Right renal pelvis (tissue), 4 donors: Measurements from ENCODE around the gene PHETA1. TPM values are rescaled to one million over a fixed set of nuclear protein-coding genes. Genes with fewer than 3 reads are reported as not detected.
"Not testable (repeated sequence)": the region's sequence is repeated elsewhere in the genome, so short reads cannot be mapped to it uniquely, and the experiment has no call there.

ENCODE experiments used
- DNase-seq, 4 donors: peaks; one replicate each; pipeline ENCODE4 v3.0.0-alpha.2; 2013; ENCODE audit warnings: low read depth in 4 of 4, low spot score in 3 of 4, missing footprints in 1 of 4
- polyA plus RNA-seq, 4 donors: library from polyadenylated mRNA; unstranded; fragments of 120-200 nt; gene quantifications; one replicate each; pipeline ENCODE4 v1.2.1, GENCODE V29; 2013; ENCODE audit not compliant: insufficient read length in 4 of 4

PHETA1 gene
- polyA plus RNA-seq, 4 donors, result 12.8 to 16.1 (median 14.4) TPM

DNA sequence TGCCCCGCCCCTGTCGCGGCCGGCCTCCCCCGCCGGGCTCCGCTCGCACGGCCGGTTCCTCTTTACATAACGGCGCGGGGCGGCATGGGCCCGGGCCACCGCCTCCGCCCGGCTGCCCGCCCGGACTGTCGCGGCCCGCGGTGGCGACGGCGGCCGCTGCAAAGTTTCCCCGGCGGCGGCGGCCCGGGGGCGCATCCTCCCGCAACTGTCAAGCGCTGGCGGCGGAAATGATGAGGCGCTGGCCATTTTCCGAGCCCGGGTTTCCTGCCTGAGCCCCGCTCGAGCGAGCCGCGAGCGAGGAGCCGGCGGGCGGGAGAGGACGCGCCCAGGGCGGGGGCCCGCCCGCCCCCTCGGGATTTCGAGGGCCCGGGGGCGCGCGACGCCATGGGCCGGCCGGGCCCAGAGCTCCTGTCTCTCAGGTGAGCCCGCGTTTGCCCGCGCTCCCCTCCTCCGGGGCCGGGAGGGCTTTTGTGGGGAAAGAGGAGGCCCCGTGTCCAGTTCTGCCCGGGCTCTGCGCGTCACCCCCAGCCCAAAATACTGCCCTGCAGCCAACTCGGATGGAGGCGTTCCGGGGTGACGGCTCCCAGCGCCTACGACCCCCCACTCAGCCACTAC is 37.1 kb upstream of the PHETA1 start, which contains the start of gene SH2B3:
Gene SH2B3 (plus strand): TSS at position 65 of the 615 bp plus-strand sequence. CDS start 12,223 bp downstream, outside the sequence.
- DNase-seq, result no peak

- peak; percentile 69 to 83 (median 76) for DNase-seq
These were observed 36.4 kb upstream of the PHETA1 start for GRCh38 chr12:111405149-111405858.

DNA sequence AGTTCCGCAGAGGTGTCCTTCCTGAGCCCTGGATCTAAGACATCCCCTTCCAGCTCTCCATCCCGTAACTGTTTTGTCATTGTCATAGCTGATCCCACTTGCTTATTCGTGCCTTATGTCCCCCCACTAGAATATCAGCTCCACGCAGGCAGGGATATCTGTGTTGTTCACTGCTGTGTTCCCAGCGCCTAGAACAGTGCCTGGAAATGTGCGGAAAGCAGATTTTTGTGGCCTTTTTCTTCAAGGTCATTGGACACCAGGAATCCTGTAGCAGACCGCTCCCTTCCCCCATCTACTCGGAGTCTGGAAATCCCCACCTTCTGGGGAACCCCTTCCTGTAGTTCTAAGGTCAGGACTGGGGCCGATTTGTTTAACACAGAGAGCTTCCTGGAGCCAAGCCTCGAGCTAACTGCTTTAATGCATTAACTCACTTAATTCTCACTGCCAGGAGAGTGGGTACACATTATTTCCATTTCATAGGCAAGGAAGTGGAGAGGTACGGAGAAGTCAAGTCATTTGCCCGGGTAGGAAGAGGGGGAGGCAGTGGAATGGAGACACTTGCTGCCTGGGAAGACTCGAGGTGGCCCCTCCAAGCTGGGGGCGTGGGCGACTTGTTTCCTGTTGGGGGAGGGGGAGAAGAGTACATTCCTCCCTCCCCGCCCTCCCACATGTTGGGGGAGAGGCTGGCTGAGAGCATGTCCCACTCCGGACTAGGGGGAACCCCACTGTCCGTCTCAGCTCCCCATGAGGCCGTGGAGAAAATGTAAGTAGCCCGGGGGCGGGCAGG is 35.7 kb upstream of the PHETA1 start:
- no peak for DNase-seq

GRCh38 chr12:111402490-111402824 is 33.6 kb upstream of the PHETA1 start:
- not testable (repeated sequence) for DNase-seq

- no peak for DNase-seq
These were observed 32.3 kb upstream of the PHETA1 start for GRCh38 chr12:111401167-111401605.

DNA sequence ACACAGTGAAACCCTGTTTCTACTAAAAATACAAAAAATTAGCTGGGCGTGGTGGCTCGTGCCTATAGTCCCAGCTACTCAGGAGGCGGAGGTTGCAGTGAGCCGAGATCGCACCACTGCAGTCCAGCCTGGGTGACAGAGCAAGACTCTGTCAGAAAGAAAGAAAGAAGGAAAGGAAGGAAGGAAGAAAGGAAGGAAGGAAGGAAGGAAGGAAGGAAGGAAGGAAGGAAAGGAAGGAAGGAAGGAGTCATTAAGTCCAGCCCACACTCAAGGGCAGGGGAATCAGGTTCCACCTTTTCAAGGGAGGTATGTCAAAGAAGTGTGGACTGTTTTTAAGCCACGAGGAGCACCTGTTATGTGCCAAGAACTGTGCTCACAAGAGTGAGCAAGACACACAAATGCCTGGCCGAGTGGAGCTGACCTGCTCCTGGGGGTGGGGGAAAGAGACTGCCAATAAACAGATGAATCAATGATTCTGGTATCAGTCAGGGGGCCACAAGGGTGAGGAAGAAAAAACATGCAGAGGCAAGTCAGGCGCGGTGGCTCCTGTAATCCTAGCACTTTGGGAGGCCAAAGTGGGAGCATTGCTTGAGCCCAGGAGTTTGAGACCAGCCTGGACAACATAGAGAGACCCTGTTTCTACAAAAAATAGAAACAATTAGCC is 31.0 kb upstream of the PHETA1 start:
- DNase-seq, result not testable (repeated sequence)

DNA sequence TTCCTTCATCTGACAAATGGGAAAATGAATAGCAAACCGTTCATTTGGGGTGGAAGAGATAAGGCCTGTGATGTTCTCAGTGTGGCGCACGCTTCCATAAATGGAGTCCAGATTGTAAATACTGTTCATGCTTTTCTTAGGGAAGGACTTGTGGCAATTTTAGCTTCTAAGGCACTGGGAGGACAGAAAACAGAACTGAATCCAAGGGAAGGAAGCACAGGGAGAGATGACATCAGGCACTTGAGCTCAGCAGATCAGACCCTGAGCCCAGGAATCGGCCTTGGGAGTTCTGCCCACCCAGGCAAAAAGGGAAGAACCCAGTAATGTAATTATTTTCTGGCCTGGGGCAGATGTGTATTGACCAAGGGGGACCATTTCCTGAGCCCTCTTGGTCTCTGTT is 29.6 kb upstream of the PHETA1 start:
- DNase-seq, result no peak

DNA sequence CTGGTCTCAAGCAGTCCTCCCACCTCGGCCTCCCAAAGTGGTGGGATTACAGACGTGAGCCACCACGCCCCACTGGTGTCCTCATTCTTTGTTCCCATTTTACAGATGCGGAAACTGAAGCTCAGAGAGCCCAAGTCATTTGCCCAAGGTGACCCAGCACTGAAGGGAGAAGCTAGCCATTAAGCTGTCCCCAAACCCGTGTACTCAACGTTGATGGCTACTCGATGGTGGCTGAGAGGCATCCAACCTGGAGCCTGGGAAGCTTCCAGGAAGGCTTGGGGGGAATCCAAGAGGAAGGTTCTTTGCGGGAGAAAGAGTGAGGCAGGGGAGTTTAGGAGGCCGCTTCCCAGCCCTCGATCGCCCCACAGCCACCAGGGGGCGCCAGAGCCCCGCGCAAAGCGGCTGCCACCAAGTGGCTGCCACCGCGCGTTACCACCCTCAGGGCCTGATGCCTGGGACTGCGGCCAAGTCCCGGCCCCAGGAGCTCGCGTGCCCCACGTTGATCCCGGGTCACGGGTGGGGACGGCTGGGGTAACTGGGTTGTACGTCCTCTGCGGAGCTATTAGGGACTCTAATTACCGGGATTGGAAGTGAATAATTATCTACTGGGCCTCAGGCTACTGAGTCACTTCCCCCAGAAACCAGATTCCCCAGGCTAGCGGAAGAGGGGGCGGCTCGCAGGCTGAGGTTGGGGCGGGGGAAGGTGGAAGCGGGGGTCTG is 28.0 kb upstream of the PHETA1 start:
- DNase-seq, result peak; percentile 59 to 72 (median 61)

GRCh38 chr12:111396271-111396670 is 27.4 kb upstream of the PHETA1 start:
- not testable (repeated sequence) for DNase-seq

- DNase-seq, result no peak
These were observed 26.7 kb upstream of the PHETA1 start for GRCh38 chr12:111395336-111396187.

GRCh38 chr12:111394480-111394879 is 25.6 kb upstream of the PHETA1 start:
- DNase-seq, result no peak

DNA sequence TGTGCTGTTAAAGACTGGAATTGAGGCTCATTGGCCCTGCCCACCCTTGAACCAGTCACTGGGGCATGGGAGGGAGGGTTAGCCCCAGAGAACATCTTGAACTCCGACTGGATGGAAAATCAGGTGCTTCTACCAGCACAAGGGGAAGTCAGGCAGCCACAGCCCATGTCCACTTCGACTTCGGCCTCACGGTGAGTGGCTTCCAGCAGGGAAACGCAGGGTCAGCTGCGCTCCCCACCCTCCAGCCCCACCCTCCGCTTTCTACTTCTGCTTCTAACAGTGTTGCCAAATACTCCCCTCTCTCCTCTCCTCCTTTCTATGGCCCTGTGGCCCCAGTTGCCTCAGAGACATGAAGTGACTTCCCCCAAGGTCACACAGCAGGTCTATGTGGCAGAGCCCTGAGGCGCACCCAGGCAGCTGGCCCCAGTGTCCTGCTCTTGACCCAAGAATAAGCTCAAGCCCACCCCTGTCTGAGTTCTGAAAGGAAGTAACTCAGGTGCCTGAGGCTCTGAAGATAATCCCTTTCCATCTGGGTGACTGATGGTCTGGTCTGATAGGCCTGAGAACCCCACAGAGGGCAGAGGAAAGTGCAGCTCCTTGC is 24.9 kb upstream of the PHETA1 start:
- no peak for DNase-seq

GRCh38 chr12:111390910-111391309 is 22.0 kb upstream of the PHETA1 start:
- DNase-seq, result no peak

DNA sequence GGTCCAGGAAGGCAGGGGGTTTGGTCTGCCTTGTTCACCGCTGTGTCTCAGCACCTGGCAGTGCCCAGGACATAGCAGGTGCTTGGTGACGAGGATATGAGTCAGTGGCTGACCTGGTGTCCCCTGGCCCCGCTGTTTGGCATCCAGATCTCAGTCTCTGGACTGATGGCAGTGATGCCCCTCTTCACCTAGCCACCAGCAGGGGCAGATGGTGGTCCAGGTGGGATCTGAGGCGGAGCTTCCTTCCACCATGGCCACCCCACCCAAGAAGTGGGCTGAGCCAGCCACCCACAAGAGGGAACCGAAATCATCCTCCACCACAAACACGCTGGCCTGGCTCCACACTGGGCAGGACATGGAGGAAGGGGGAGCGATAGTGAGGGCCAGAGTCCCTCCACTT is 20.7 kb upstream of the PHETA1 start:
- DNase-seq, result no peak

DNA sequence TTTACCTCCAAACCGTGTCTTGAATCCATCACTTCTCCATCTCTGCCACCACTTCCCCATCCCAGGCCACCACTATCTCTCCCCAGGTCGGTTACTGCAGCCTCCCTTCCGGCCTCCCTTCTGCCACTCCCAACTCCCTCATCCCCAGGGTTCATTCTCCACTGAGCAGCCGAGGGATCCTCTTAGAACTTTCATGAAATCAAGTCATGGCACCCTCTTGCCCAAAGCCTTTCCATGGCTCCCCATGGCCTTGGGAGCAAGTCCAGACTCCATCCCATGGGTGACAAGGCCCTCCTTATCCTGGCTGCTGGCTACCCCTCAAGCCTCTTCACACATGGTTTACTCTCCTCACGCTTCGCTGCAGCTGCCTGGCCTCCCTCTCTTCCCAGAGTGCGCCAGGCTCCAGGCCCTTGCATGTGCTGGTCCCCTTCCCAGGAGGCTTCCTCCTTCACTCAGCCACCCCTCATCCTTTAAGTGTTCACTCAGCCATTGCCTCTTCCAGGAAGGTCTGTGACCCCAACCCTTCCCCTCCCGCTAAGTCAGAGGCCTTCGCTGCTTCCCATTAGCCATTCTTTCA is 18.9 kb upstream of the PHETA1 start:
- DNase-seq, result no peak

- no peak for DNase-seq
These were observed 18.0 kb upstream of the PHETA1 start for GRCh38 chr12:111386885-111387284.

GRCh38 chr12:111384596-111384995 is 15.7 kb upstream of the PHETA1 start:
- DNase-seq, result no peak

DNA sequence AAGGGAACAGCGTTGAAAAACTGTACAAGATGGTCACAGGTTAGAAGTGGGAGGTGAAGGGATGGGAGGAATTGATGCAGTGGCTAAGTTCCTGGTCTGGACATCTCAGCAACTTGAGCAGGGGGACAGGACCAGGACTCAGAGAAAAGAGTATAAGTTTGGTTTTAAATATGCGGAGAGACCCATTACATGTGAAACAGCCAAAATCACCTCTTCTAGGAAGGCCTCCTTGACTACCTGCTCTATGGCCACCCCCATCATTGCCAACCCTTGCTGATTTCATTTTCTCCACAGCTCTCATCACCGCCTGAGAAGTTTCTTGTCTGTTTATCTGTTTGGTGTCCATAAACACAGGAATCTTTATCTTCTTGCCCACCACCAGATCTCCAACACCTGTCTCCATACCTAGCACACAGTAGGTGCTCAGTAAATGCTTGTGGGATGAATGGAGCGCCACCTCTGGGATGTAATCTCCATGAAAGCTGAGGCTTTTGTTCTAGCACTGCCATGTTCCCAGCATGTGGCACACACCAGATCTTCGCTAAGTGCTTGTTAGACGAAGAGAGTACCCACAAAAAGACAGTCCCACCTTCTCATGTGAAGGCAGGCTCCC is 11.2 kb upstream of the PHETA1 start:
- DNase-seq, result no peak
